Spleen (tissue), 11 donors: ENCODE measurements around the gene PPP1R15B. TPM values are rescaled to one million over a fixed set of nuclear protein-coding genes. Genes with fewer than 3 reads are reported as not detected.
A peak's percentile ranks its signal among the peaks of the same experiment; 100 is the strongest.

Source experiments
- DNase-seq: peaks from one replicate; pipeline ENCODE4 v3.0.0-alpha.2; 2020
- H3K27ac ChIP-seq, 8 donors: fragments of 200-600 bp; sonication (generic) in 7 of 8; 1 replicate in 4 of 8; 2 replicates in 4 of 8; pipeline versions ENCODE4 v1.5.0 to v1.8.0; 2016 to 2021; ENCODE audit warnings: inconsistent platforms in 4 of 8, mild to moderate bottlenecking in 4 of 8, moderate library complexity in 1 of 8
- H3K27me3 ChIP-seq, 7 donors: fragments of 200-600 bp; sonication (generic) in 6 of 7; replicated peaks in 1 of 7; 1 replicate in 4 of 7; 2 replicates in 3 of 7; pipeline versions ENCODE4 v1.5.0 to v1.8.0; 2016 to 2021; ENCODE audit warnings: inconsistent platforms in 3 of 7, mild to moderate bottlenecking in 1 of 7
- H3K36me3 ChIP-seq, 6 donors: fragments of 200-600 bp; sonication (generic) in 5 of 6; 1 replicate in 4 of 6; 2 replicates in 2 of 6; pipeline versions ENCODE4 v1.5.0 to v1.8.0; 2016 to 2021; ENCODE audit warnings: inconsistent platforms in 2 of 6
- H3K4me1 ChIP-seq, 6 donors: fragments of 200-600 bp; sonication (generic) in 5 of 6; 1 replicate in 3 of 6; 2 replicates in 3 of 6; pipeline versions ENCODE4 v1.5.0 to v1.8.0; 2016 to 2021; ENCODE audit warnings: inconsistent platforms in 3 of 6
- H3K4me3 ChIP-seq, 8 donors: fragments of 200-600 bp; sonication (generic) in 7 of 8; 1 replicate in 4 of 8; 2 replicates in 4 of 8; pipeline versions ENCODE4 v1.5.0 to v1.8.0; 2016 to 2021; ENCODE audit warnings: inconsistent platforms in 4 of 8, mild to moderate bottlenecking in 4 of 8, moderate library complexity in 2 of 8
- H3K9me3 ChIP-seq, 8 donors: fragments of 200-600 bp; sonication (generic) in 7 of 8; 1 replicate in 4 of 8; 2 replicates in 4 of 8; pipeline versions ENCODE4 v1.5.0 to v1.8.0; 2016 to 2021; ENCODE audit warnings: inconsistent platforms in 4 of 8
- POLR2A ChIP-seq, 3 donors: fragments of 450-650 bp; IDR thresholded peaks; one replicate each; pipeline ENCODE4 v1.5.1; 2017; ENCODE audit warnings: antibody characterized with exemption in 3 of 3, mild to moderate bottlenecking in 1 of 3
- POLR2AphosphoS5 ChIP-seq, 3 donors: sonication (generic); formaldehyde crosslinking; IDR thresholded peaks; one replicate each; pipeline ENCODE4 v1.5.1; 2017; ENCODE audit warnings: antibody characterized with exemption in 3 of 3
- WGBS, 5 donors: extraction: QIAGEN DNeasy Blood & Tissue Kit in 3 of 5; methylation state at CpG; one replicate each; pipeline versions ENCODE4 v1.1.5 to v1.1.7; 2013 to 2018; 5-methylcytosine and 5-hydroxymethylcytosine counted together
- intact Hi-C: fragments of 100-400 bp; cut with DNase I; formaldehyde crosslinking; loops from one replicate; pipeline ENCODE4 v1.15.0; 2023; ENCODE audit warnings: low total_unique reads
- polyA plus RNA-seq, 3 donors: library from polyadenylated mRNA; stranded (reverse); fragments of 200-250 nt; gene quantifications; one replicate each; pipeline ENCODE4 v1.2.1, GENCODE V29; 2013
- total RNA-seq, 7 donors: library from RNA; depleted of rRNA in 3 of 7; stranded (reverse); fragments of >200 nt in 3 of 7; fragmentation: NEBNext Ultra II Directional in 4 of 7; extraction: Animal tissue kit (Norgen Biotek cat#: 25700) in 4 of 7; gene quantifications; one replicate each; pipeline versions ENCODE4 v1.1.0 to v1.2.1, GENCODE V29; 2016 to 2021
- TF ChIP-seq, protein P1 (sequence below), 11 experiments: fragments of 200-600 bp in 7 of 11; fragments of 450-650 bp in 4 of 11; sonication (generic) in 4 of 11; IDR thresholded peaks in 8 of 11; conservative IDR thresholded peaks in 3 of 11; 1 replicate in 7 of 11; 2 replicates in 4 of 11; pipeline versions ENCODE4 v1.4.0 to v1.8.0; 2016 to 2021; ENCODE audit warnings: antibody characterized with exemption in 11 of 11, inconsistent platforms in 4 of 11, mild to moderate bottlenecking in 1 of 11
- donor health status: healthy with polysubstance abuse.
- donor health status: DM: no; HTN: no; CAD: no; lungs with moderate emphysema.
- donor health status: DM: no; HTN: no; CAD: no.
- donor health status: Bipolar disorder and iron deficiency.
- donor health status: healthy.
- donor health status: DM: no; HTN: no; CAD: no.
- donor health status: DM: yes; HTN: yes; CAD: no.

Gene PPP1R15B
- total and polyA plus RNA-seq, 10 donors = 10.8 to 73.1 (median 57.8) TPM

DNA sequence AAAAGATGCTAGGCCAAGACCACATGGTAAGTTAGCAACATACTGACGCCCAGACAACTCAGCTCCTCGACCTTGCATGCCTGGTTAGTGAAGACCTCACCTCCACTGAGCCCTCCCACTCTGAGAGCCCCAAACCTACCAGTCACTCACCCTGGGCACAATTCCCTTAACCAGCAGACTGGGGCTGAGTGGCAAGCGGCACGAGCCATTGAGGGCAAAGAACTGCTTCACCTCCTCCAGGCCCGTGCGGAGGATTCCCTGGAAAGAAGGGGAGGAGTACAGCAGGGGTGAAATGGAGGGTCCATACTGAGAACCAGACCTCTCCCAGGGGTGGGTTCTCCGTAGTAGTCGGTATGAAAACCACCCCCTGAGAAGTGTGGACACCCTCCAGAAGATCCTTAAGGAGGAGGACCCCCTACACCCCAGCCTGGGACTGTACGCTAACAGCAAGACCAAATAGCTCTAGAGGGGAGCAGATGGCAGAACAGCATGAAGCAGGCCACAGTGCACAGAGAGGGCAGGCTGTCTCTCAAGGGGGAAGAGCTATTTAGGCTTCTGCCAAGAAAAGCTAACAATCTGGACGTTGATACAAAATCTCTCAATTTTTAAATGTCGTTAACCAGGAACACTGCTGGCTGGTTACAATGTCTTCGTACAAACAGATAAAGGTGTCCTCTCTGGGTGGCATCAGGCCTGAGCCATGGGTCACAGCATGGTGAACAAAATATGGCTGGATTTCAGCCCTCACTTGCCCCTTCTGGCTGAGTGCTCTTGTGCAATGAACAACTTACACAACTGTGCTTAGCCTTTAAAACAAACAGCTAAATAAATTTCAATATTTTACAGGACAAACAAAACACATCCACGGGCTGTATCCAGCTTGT is 31.0 kb upstream of the PPP1R15B start:
- intact Hi-C loops = no loop called here
- DNase-seq = peak; percentile 25
- Histone ChIP-seq H3K4me3 (no peak overlapping the region), H3K4me1 (peaks cover 11 to 66% (median 39%) of the 10 kb centered on the region in 6 donors), H3K27ac (peak overlapping the region in 2 of 8 donors; percentile 40 to 55), H3K27me3 (no peaks in the 10 kb centered on the region), H3K9me3 (no peaks in the 10 kb centered on the region), H3K36me3 (peaks cover 0 to 97% (median 74%) of the 10 kb centered on the region in 6 donors)
- TF ChIP-seq POLR2A (IDR thresholded peaks at IDR 0.05) (no peak), POLR2AphosphoS5 (IDR thresholded peaks at IDR 0.05) (no peak)
- WGBS, 5 donors = 87 to 95% (median 92%) methylated on average over 12 to 13 of the region's 13 CpGs

GRCh38 chr1:204441558-204441957 is 29.9 kb upstream of the PPP1R15B start:
- intact Hi-C loops = no loop called here
- H3K4me1 ChIP-seq = peaks cover 9 to 56% (median 32%) of the 10 kb centered on the region in 6 donors
- no peaks in the 10 kb centered on the region for H3K9me3 ChIP-seq
- 59 to 79% (median 74%) methylated on average over 6 of the region's 6 CpGs for WGBS, 5 donors
- no peak overlapping the region for H3K4me3 ChIP-seq
- no peak for DNase-seq
- H3K27ac ChIP-seq = peak overlapping the region in 4 of 8 donors; percentile 13 to 55 (median 28)
- TF ChIP-seq POLR2A (IDR thresholded peaks at IDR 0.05) (no peak), POLR2AphosphoS5 (IDR thresholded peaks at IDR 0.05) (peak in 1 of 3 donors; percentile 51)
- TF ChIP-seq, protein P1, sequence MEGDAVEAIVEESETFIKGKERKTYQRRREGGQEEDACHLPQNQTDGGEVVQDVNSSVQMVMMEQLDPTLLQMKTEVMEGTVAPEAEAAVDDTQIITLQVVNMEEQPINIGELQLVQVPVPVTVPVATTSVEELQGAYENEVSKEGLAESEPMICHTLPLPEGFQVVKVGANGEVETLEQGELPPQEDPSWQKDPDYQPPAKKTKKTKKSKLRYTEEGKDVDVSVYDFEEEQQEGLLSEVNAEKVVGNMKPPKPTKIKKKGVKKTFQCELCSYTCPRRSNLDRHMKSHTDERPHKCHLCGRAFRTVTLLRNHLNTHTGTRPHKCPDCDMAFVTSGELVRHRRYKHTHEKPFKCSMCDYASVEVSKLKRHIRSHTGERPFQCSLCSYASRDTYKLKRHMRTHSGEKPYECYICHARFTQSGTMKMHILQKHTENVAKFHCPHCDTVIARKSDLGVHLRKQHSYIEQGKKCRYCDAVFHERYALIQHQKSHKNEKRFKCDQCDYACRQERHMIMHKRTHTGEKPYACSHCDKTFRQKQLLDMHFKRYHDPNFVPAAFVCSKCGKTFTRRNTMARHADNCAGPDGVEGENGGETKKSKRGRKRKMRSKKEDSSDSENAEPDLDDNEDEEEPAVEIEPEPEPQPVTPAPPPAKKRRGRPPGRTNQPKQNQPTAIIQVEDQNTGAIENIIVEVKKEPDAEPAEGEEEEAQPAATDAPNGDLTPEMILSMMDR (IDR thresholded peaks at IDR 0.05 in 8 of 11, conservative IDR thresholded peaks at IDR 0.05 in 3 of 11) = no peak
- no peaks in the 10 kb centered on the region for H3K27me3 ChIP-seq
- peaks cover under 1 to 97% (median 82%) of the 10 kb centered on the region in 6 donors for H3K36me3 ChIP-seq

DNA sequence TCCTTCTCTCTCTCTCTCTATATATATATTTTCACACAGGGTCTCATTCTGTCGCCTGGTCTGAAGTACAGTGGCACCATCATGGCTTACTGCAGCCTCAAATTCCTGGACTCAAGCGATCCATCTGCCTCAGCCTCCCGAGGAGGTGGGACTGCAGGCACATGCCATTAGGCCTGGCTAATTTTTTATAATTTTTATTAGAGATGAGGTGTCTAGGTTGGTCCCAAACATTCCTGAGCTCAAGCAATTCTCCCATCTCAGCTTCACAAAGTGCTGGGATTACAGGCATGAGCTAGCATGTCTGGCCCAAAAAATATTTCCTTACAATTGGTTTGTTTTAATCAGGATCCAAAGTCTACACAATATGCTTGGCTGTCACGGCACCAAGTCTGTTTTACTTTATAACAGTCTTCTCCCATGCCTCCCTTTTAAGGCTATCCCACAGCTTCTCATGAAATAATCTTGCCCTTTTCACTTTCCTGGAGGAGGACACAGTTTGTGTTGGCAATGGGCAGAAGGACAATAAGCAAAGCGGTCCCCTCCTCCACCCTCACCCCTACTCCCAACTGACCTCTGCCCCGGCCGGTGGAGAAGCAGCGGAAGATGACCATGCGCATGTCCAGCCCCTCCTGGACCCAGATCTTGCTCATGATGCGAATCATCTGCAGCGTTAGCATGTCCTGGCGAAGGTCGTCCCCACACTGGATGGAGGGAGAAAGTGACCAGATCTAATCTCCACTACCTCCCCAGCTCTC is 28.2 kb upstream of the PPP1R15B start:
- Histone ChIP-seq H3K27me3 (no peaks in the 10 kb centered on the region), H3K27ac (peak overlapping the region in 4 of 8 donors; percentile 15 to 37 (median 32)), H3K36me3 (peaks cover 3 to 100% (median 81%) of the 10 kb centered on the region in 6 donors), H3K9me3 (no peaks in the 10 kb centered on the region), H3K4me1 (peaks cover 4 to 54% (median 21%) of the 10 kb centered on the region in 6 donors), H3K4me3 (no peak overlapping the region)
- intact Hi-C loops = no loop called here
- TF ChIP-seq, protein P1 (IDR thresholded peaks at IDR 0.05 in 8 of 11, conservative IDR thresholded peaks at IDR 0.05 in 3 of 11) = no peak
- peak in 1 of 3 donors; percentile 29 for TF ChIP-seq POLR2AphosphoS5 (IDR thresholded peaks at IDR 0.05)
- no peak for DNase-seq
- 81 to 89% (median 85%) methylated on average over 13 of the region's 13 CpGs for WGBS, 5 donors

DNA sequence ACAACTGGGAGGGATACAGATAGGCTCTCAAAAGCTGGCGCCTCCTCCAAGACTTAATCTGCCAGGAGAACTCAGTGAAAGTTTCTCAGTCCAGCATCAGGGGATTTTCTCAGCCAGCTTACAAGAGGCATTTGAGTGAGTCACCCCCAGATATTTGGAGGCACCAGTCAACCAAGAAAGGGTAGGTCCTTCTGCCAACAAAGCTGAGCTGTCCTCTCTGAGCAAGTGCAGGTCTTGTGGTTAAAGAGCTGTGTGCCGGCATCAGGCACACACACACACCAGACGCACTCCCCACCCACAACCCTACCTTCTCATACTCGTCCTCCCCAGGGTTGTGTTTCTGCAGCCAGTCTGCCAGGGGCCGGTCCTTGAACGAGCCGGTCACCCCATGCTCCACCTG is 27.0 kb upstream of the PPP1R15B start:
- intact Hi-C loops = no loop called here
- 77 to 100% (median 88%) methylated on average over 6 to 7 of the region's 7 CpGs for WGBS, 5 donors
- DNase-seq = no peak

More for the DNA sequence above, 27.0 kb upstream of the PPP1R15B start:
- TF ChIP-seq, protein P1 (IDR thresholded peaks at IDR 0.05 in 8 of 11, conservative IDR thresholded peaks at IDR 0.05 in 3 of 11) = no peak
- TF ChIP-seq POLR2A (IDR thresholded peaks at IDR 0.05) (no peak), POLR2AphosphoS5 (IDR thresholded peaks at IDR 0.05) (no peak)
- peaks cover 3 to 100% (median 80%) of the 10 kb centered on the region in 6 donors for H3K36me3 ChIP-seq
- peak overlapping the region in 1 of 8 donors; percentile 31 for H3K27ac ChIP-seq
- H3K27me3 ChIP-seq = no peaks in the 10 kb centered on the region
- no peaks in the 10 kb centered on the region for H3K9me3 ChIP-seq
- no peak overlapping the region for H3K4me3 ChIP-seq
- H3K4me1 ChIP-seq = peaks cover 4 to 58% (median 21%) of the 10 kb centered on the region in 6 donors
